K562 (cell line): ENCODE measurements around the gene NAE1. TPM values are rescaled to one million over a fixed set of nuclear protein-coding genes. Genes with fewer than 3 reads are reported as not detected.

Experiments
- BRD9 ChIP-seq: fragments of 450-650 bp; IDR thresholded peaks from 2 replicates; pipeline ENCODE4 v1.6.1; 2018; ENCODE audit warnings: low read depth; ENCODE audit not compliant: partially characterized antibody
- DNMT1 ChIP-seq: fragments of 450-650 bp; IDR thresholded peaks from 2 replicates; pipeline ENCODE4 v1.6.1; 2016; ENCODE audit warnings: antibody characterized with exemption, mild to moderate bottlenecking
- ETS2 ChIP-seq: IDR thresholded peaks from 2 replicates; pipeline ENCODE4 v1.6.1; 2016; ENCODE audit warnings: borderline replicate concordance, missing genetic modification characterization, mild to moderate bottlenecking, moderate library complexity, missing compliant biosample characterization; ENCODE audit not compliant: poor library complexity, severe bottlenecking
- HEY1 ChIP-seq: fragments of 250-450 bp; sonication (Bioruptor Pico); IDR thresholded peaks from 2 replicates; pipeline ENCODE4 v1.5.0; 2020; ENCODE audit warnings: mild to moderate bottlenecking, moderate library complexity, borderline replicate concordance
- KAT8 ChIP-seq: fragments of 450-650 bp; IDR thresholded peaks from 2 replicates; pipeline ENCODE4 v1.6.1; 2016; ENCODE audit warnings: low read depth, mild to moderate bottlenecking
- MAFF ChIP-seq: IDR thresholded peaks from 2 replicates; pipeline ENCODE4 v1.6.1; 2012; ENCODE audit warnings: low read length, improper control_type of control experiment
- MAZ ChIP-seq, 2 experiments: fragments of 450-650 bp in 1 of 2; sonication (generic) in 1 of 2; formaldehyde crosslinking; IDR thresholded peaks in 1 of 2; conservative IDR thresholded peaks in 1 of 2; 2 replicates each; pipeline versions ENCODE4 v1.4.0 to v1.5.0; 2020; ENCODE audit warnings: mild to moderate bottlenecking in 1 of 2, missing genetic modification reagents in 1 of 2
- MBD2 ChIP-seq: sonication (generic); IDR thresholded peaks from 2 replicates; pipeline ENCODE4 v1.6.1; 2016; ENCODE audit warnings: low read depth, borderline replicate concordance
- MCM2 ChIP-seq: fragments of 450-650 bp; IDR thresholded peaks from 2 replicates; pipeline ENCODE4 v1.6.1; 2017; ENCODE audit warnings: low read depth, mild to moderate bottlenecking
- RBM25 ChIP-seq: fragments of 200-400 bp; formaldehyde crosslinking; IDR thresholded peaks from 2 replicates; pipeline ENCODE4 v1.6.1; 2018; ENCODE audit warnings: low read length, low read depth, moderate library complexity; ENCODE audit not compliant: severe bottlenecking
- TARDBP ChIP-seq: fragments of 450-650 bp; IDR thresholded peaks from 2 replicates; pipeline ENCODE4 v1.6.1; 2016
- ZC3H11A ChIP-seq: IDR thresholded peaks from 2 replicates; pipeline ENCODE4 v1.6.1; 2012; ENCODE audit warnings: low read depth, low read length, improper control_type of control experiment
- ZNF12 ChIP-seq: sonication (generic); formaldehyde crosslinking; IDR thresholded peaks from 2 replicates; pipeline ENCODE4 v1.4.0; 2020; ENCODE audit warnings: mild to moderate bottlenecking, missing genetic modification reagents
- ZNF134 ChIP-seq: fragments of 250-450 bp; sonication (Bioruptor Pico); conservative IDR thresholded peaks from 2 replicates; pipeline ENCODE4 v1.4.0; 2020
- ZNF668 ChIP-seq: fragments of 250-450 bp; sonication (Bioruptor Pico); IDR thresholded peaks from 2 replicates; pipeline ENCODE4 v1.8.0; 2022; ENCODE audit warnings: mild to moderate bottlenecking, inconsistent platforms
- ZNF707 ChIP-seq: fragments of 250-450 bp; sonication (Bioruptor Pico); conservative IDR thresholded peaks from 2 replicates; pipeline ENCODE4 v1.8.0; 2022; ENCODE audit warnings: inconsistent platforms, mild to moderate bottlenecking, moderate library complexity
- polyA plus RNA-seq, 8 experiments: library from polyadenylated mRNA; depleted of rRNA in 4 of 8; stranded (reverse) in 5 of 8; unstranded in 3 of 8; fragments of >200 nt; fragmentation: Nextera tagmentation in 2 of 8; fragmentation: Illumina TruSeq in 1 of 8; extraction: Ambion mirVana in 2 of 8; extraction: Trizol in 1 of 8; gene quantifications; 2 replicates each; pipeline versions ENCODE4 v1.2.1 to v1.2.3, GENCODE V29; 2011 to 2014; ENCODE audit warnings: inconsistent platforms in 1 of 8, missing spikeins in 1 of 8
- total RNA-seq, 7 experiments: library from RNA; depleted of rRNA in 6 of 7; stranded (reverse); fragments of >200 nt in 6 of 7; fragmentation: Illumina TruSeq in 2 of 7; extraction: Trizol in 2 of 7; gene quantifications; 2 replicates each; pipeline versions ENCODE4 v1.2.1 to v1.2.3, GENCODE V29; 2011 to 2021; ENCODE audit warnings: low replicate concordance in 1 of 7
- TF ChIP-seq, protein P1 (sequence below): fragments of 200-800 bp; sonication (Bioruptor generic); IDR thresholded peaks from 2 replicates; pipeline ENCODE4 v1.6.1; 2017; ENCODE audit warnings: missing genetic modification characterization, missing compliant biosample characterization
- TF ChIP-seq, protein P2 (sequence below): sonication (generic); formaldehyde crosslinking; IDR thresholded peaks from 2 replicates; pipeline ENCODE4 v1.8.0; 2022; ENCODE audit warnings: mild to moderate bottlenecking, missing genetic modification reagents
- TF ChIP-seq, protein P3 (sequence below): sonication (generic); formaldehyde crosslinking; IDR thresholded peaks from 2 replicates; pipeline ENCODE4 v1.8.0; 2022; ENCODE audit warnings: mild to moderate bottlenecking, missing genetic modification reagents
- TF ChIP-seq, protein P4 (sequence below): fragments of 450-650 bp; IDR thresholded peaks from 2 replicates; pipeline ENCODE4 v1.6.1; 2016; ENCODE audit warnings: mild to moderate bottlenecking

The NAE1 gene
- total and polyA plus RNA-seq, 9 of the 15 experiments (the other 6 are each of a cell fraction or from before 2014, with no cell fraction given): 165 to 294 (median 230) TPM

DNA sequence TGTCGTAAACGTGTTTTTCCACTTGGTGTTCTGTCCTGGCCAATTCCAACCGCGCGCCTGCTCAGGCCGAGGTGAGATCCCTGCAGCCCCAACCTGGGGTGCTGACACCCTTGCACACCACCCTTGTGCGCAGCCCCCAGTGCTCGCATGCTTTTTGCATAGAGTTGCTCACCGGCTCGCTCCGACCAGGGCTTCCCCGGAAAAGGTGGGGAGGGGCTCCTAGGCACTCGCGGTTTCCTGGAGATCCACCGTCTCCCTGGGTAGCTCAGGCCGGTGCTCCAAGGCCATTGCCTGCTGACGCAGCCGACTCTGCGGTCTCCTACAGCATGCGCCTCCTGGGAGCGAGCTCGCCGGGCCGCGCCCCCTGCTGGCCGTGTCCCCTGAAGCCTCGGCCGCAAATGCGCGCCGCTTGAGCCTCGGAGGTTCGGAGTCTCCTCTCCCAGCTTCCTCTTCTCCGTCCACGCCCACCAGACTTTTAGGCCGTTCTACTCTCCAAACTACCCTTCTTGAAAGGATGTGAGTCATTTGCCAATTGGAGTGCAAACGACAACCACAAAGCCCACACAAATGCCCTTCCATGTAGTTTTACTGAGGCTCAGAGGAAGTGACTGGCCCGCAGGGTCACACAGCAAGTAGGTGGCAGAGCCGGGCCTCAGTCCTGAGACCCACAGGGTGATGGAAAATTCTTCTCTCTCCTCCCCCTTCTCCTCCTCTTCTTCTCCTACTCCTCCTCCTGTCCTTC, 42.3 kb upstream of the NAE1 start (continued):
- TF ChIP-seq, protein P1, sequence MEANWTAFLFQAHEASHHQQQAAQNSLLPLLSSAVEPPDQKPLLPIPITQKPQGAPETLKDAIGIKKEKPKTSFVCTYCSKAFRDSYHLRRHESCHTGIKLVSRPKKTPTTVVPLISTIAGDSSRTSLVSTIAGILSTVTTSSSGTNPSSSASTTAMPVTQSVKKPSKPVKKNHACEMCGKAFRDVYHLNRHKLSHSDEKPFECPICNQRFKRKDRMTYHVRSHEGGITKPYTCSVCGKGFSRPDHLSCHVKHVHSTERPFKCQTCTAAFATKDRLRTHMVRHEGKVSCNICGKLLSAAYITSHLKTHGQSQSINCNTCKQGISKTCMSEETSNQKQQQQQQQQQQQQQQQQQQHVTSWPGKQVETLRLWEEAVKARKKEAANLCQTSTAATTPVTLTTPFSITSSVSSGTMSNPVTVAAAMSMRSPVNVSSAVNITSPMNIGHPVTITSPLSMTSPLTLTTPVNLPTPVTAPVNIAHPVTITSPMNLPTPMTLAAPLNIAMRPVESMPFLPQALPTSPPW (CRISPR knock-in tag): peak; percentile 70
- TF ChIP-seq DNMT1 (no peak), ETS2 (no peak), MAZ (CRISPR knock-in tag; conservative IDR thresholded peaks at IDR 0.05 in 1 of 2, IDR thresholded peaks at IDR 0.05 in 1 of 2) (peak; percentile 72 to 89), MBD2 (no peak; the same call in 1 of the 2 replicates), KAT8 (no peak), TARDBP (0 out of 2 replicates have a peak, but pooled peaks have one; percentile 24), ZNF707 (CRISPR knock-in tag) (no peak), MCM2 (no peak), RBM25 (peak; percentile 63), BRD9 (peak; percentile 54), ZC3H11A (no peak), HEY1 (CRISPR knock-in tag) (no peak), ZNF668 (0 out of 2 replicates have a peak, but pooled peaks have one; percentile 15), MAFF (no peak), ZNF134 (no peak), ZNF12 (CRISPR knock-in tag) (no peak)
- TF ChIP-seq, protein P2, sequence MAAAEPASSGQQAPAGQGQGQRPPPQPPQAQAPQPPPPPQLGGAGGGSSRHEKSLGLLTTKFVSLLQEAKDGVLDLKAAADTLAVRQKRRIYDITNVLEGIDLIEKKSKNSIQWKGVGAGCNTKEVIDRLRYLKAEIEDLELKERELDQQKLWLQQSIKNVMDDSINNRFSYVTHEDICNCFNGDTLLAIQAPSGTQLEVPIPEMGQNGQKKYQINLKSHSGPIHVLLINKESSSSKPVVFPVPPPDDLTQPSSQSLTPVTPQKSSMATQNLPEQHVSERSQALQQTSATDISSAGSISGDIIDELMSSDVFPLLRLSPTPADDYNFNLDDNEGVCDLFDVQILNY: peak; percentile 67; the same call in 1 of the 2 replicates
- TF ChIP-seq, protein P3, sequence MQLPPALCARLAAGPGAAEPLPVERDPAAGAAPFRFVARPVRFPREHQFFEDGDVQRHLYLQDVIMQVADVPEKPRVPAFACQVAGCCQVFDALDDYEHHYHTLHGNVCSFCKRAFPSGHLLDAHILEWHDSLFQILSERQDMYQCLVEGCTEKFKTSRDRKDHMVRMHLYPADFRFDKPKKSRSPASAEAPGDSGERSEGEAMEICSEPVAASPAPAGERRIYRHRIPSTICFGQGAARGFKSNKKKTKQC (CRISPR knock-in tag): peak; percentile 78
- TF ChIP-seq, protein P4, sequence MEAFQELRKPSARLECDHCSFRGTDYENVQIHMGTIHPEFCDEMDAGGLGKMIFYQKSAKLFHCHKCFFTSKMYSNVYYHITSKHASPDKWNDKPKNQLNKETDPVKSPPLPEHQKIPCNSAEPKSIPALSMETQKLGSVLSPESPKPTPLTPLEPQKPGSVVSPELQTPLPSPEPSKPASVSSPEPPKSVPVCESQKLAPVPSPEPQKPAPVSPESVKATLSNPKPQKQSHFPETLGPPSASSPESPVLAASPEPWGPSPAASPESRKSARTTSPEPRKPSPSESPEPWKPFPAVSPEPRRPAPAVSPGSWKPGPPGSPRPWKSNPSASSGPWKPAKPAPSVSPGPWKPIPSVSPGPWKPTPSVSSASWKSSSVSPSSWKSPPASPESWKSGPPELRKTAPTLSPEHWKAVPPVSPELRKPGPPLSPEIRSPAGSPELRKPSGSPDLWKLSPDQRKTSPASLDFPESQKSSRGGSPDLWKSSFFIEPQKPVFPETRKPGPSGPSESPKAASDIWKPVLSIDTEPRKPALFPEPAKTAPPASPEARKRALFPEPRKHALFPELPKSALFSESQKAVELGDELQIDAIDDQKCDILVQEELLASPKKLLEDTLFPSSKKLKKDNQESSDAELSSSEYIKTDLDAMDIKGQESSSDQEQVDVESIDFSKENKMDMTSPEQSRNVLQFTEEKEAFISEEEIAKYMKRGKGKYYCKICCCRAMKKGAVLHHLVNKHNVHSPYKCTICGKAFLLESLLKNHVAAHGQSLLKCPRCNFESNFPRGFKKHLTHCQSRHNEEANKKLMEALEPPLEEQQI: no peak
